Sigmoid colon (tissue), 4 donors: ENCODE results near the gene OSCP1.

ENCODE experiments used
- CTCF ChIP-seq, 4 experiments: fragments of 450-650 bp in 3 of 4; fragments of 200-600 bp in 1 of 4; IDR thresholded peaks; one replicate each; pipeline ENCODE4 v1.5.1; 2016 to 2019; ENCODE audit warnings: antibody characterized with exemption in 4 of 4, mild to moderate bottlenecking in 3 of 4, moderate library complexity in 2 of 4
- EP300 ChIP-seq, 4 donors: sonication (generic); formaldehyde crosslinking; IDR thresholded peaks; one replicate each; pipeline ENCODE4 v1.6.1; 2017; ENCODE audit warnings: antibody characterized with exemption in 4 of 4
- POLR2A ChIP-seq, 2 donors: fragments of 450-650 bp; IDR thresholded peaks; one replicate each; pipeline ENCODE4 v1.6.1; 2016; ENCODE audit warnings: antibody characterized with exemption in 2 of 2, mild to moderate bottlenecking in 2 of 2, moderate library complexity in 2 of 2
- POLR2AphosphoS5 ChIP-seq, 4 donors: sonication (generic); formaldehyde crosslinking; IDR thresholded peaks; one replicate each; pipeline ENCODE4 v1.6.1; 2017; ENCODE audit warnings: antibody characterized with exemption in 4 of 4

DNA sequence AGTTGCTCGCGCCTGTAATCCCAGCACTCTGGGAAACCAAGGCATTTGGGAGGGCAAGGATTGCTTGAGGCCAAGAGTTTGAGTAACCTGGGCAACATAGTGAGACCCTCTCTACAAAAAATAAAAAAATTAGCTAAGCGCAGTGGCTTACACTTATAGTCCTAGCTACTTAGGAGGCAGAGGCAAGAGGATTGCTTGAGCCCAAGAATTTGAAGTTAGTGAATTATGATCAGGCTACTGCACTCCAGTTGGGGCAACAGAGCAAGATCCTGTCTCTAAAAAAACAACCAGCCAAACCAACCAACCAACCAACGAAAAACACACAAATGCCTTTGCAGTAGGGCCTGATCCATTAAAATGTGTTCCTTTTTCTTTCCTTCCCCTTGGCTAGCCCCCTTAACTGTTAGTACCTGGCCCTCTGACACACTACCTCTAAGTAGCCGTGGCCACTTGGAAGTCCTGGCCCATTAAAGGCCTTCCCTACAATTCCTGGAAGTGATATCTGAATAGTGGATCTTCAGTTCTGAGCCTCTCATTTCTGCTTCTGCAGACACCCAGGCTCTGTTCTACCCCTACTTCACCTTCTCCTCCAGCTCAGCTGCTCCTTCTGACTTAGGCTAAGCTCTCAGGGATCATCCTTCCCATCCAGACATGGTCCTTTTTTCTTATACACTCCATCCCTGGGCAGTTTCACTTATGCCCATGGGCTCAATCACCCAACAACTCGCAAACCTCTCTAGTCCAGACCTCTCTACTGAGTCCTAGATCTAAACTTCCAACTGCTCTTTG is 3.5 kb upstream of the OSCP1 start:
- TF ChIP-seq CTCF (IDR thresholded peaks at IDR 0.05), result no peak
- no peak for TF ChIP-seq POLR2A (IDR thresholded peaks at IDR 0.05)
- TF ChIP-seq POLR2AphosphoS5 (IDR thresholded peaks at IDR 0.05), result no peak
- TF ChIP-seq EP300 (IDR thresholded peaks at IDR 0.05), result no peak
